ENCODE measurements around the gene FAM193A. TPM values are rescaled to one million over a fixed set of nuclear protein-coding genes. Genes with fewer than 3 reads are reported as not detected.
A peak's percentile ranks its signal among the peaks of the same experiment; 100 is the strongest.
"Not testable (repeated sequence)": the region's sequence is repeated elsewhere in the genome, so short reads cannot be mapped to it uniquely, and the experiment has no call there.

FAM193A gene
- total RNA-seq, 1 experiment from 2014 or later = 10.3 TPM

DNA sequence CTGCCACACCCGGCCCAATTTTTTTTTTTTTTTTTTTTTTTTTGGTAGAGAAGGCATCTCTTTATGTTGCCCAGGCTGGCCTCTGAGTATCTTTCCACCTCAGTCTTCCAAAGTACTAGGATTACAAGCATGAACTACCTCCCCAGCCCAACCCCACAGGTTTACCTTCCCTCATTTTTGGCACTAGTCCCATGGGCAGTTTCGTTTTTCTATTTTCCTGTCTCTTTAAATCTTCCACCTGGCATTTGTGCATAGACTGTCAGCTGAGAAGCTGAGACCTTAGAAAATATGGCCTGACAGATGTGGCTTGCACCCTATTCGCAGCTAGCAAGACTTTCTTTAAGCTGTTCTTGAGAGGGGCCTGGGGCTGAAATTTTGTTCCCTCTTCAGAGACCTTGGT, 191.8 kb downstream of the FAM193A start:
- DNase-seq (ENCODE audit: low spot score) = no peak

DNA sequence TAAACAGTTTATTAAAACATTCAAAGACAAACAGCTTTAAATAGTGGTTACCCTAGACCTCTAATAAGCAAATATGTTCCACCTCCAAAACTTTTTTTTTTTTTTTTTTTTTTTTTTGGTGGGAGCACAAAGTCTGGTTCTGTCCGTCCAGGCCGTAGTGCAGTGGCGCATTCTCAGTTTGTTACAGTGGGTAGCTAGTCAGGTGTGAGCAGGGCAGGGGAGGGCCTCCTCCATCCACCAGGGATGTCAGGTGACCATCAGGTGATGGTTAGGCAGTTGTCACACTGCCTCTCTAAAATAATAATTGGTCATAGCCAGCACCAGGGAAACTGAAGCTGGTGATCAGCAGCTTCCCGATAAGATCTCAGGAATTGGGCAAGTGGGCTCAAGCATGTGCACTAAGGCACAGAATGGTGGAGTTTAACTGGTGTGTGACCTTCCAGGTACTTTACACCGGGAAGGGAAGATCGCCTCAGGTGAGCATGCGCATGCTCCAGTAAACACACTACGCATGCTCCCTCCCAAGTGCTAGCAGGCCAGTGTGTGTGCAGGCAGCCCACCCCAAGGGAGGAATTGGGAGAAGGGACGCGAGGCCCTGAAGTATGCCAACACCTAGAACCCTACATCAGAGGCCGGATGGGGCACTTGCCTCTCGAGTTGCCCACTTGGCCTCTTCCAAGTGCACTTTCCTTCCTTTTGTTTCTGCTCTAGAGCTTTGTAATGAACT, 192.5 kb downstream of the FAM193A start:
- no peak for DNase-seq (ENCODE audit: low spot score)

DNA sequence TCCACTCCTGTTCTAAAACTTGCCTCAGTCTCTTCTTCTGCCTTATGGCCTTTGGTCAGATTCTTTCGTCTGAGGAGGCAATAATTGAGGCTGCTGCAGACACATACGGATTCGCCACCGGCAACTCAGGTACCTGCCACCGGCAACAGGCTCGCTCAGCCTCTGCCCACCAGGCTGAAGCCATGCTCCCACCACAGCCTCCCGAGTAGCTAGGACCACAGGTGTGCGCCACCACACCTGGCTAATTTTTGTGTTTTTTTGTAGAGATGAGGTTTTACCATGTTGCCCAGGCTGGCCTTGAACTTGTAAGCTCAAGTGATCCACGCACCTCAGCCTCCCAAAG, 193.1 kb downstream of the FAM193A start:
- no peak for DNase-seq (ENCODE audit: low spot score)

DNA sequence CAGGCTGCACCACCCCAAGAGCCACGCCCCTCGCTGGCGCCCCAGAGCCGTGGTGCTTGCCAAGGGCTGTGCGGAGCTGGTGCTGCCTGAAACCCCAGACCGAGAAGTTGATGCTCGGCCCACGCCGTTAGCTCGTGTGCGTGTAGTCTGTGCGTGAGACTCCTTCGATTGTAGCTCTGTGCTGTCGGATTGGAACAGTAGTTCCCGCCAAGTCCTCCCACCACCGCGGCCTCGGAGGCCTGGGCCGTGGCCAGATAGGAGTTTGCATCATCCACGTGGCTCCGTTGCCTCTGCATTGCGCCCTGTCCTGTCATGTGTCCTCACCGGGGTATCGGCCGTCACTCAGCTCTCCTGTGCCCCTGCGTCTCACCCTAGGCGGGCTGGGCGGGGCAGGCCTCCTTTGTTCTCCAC, 195.5 kb downstream of the FAM193A start:
- DNase-seq (ENCODE audit: low spot score) = no peak

DNA sequence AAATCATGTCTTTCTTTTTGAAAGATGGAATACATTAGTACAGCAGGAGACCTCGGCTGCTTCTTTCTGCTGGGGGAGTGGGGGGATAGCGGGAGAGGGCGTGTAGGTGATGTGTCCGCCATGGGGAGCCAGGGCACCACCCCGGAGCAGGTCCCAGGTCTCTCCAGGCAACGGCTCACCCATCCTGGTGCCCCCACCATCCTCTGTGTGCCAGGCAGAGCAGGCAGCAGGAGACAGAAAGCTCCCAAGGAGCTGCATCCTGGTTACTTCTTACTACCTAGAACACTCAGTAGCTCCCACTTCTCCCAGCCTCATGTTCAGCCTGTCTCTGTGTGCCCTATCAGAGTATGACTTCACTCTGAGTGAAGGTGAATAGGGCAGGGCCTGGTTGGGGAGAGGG, 196.1 kb downstream of the FAM193A start:
- no peak for DNase-seq (ENCODE audit: low spot score)

DNA sequence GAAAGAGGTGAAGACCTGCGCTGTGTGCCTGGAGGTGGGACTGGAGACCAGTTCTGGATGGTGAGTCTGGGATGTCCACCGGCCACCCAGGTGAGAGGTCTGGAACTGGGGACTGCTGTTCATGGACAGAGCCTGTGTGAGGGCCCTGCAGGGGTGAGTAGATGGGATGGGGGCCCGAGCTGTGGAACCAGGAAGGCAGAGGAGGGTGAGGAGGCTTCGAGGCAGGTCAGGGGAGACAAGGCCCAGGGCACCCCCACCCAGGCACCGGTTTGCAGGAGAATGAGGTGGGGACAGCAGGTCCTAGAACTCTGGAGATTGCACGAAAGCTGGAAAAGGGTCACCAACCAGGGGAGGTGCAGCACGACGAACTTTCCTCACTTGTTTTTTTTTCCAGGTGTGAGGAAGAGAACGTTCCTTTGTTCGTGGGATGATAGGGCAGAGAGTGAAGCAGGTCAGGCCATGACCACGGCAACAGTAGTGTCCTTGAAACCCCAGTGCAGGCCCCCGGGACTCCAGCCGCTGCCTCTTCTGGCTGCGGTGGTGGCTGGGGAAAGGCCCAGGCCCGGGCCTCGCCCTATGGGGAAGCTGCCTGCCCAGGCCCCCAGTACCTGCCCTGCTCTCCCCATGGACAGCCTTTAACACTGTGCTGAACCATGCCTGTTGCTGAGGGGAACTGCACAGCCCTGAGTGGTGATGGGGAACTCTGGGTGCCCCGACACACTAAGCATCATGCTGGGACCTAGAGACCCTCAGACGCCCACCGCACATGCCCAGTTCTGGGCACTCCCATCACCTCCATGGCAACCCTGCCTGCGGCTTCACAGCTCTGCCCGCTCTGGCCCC, 196.8 kb downstream of the FAM193A start:
- no peak for DNase-seq (ENCODE audit: low spot score)

DNA sequence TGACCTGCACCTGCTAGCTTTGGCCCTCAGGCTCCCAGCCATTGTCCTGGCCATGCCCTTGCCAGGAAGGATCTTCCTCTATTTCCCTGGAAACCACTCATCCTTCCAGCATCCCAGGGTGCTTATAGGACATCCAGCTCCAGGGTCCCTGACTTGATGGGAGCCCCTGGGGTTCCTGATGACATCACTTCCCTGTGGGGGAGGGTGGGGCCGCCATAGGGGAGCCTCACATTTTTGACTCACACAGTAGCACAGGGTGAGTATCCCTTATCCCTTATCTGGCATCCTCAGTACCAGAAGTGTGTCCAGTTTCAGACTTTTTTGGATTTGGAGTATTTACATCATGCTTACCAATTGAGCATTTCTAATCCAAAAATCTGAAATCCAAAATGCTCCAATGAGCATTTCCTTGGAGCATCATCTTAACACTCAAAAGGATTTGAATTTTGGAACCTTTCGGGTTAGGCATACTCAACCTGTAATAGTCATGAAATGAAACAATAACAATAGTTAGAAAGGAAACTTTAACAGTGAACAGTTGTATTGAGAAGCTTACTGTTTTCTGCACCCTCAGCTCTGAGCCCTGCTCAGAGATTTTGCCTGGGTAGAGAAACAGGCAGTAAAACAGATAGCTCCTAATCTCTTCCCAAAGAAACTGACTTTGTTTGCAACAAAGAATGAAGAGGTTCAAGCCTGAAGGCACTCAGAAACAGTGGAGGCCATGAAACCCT, 197.6 kb downstream of the FAM193A start:
- no peak for DNase-seq (ENCODE audit: low spot score)

DNA sequence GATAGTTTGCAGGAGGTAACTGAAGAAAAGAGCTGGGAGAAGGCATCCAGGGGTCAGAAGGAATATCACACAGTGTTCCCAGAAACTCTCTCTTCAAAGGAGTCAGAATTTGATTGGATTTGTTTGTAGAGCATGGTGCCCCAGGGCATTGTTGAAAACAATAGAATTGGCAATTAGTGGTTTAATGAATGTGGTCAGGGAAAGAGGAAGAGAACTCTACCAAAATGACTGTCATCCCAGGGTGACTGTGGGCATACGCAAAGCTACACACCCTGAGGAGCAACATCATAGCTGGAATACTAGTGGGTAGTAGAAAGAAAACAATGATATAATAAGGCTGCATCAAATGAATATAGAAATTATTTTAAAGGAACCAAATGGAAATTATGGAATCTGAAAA, 198.2 kb downstream of the FAM193A start:
- DNase-seq (ENCODE audit: low spot score) = no peak

DNA sequence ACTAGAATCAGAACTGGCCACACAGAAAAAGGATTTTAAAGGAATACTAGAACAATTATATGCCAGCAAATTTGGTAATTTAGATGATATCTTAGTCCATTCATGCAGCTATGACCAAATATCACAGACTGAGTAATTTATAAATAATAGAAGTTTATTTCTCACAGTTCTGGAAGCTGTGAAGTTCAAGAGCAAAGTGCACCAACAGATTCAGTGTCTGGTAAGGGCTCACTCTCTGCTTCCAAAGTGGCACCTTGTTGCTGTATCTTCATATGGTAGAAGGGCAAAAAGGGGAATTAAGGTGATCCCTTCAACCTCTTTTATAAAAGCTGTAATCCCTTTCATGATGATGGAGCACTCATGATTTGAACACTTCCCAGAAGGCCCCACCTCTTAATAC, 199.4 kb downstream of the FAM193A start:
- DNase-seq (ENCODE audit: low spot score) = no peak

DNA sequence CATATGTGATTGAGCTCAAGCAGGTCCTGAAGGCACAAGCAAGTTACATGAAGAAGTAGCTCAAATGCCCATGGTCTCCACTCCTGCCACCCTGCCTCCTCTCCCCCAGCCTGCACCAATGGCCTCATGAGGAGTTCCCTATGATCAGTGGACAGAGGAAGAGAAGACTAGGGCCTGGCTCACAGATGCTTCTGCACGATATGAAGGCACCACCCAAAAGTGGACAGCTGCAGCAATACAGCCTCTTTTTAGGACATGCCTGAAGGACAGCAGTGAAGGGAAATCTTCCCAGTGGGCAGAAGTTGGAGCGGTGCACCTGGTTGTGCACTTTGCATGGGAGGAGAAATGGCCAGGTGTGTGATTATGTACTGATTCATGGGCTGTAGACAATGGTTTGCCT, 201.8 kb downstream of the FAM193A start:
- not testable (repeated sequence) for DNase-seq (ENCODE audit: low spot score)

DNA sequence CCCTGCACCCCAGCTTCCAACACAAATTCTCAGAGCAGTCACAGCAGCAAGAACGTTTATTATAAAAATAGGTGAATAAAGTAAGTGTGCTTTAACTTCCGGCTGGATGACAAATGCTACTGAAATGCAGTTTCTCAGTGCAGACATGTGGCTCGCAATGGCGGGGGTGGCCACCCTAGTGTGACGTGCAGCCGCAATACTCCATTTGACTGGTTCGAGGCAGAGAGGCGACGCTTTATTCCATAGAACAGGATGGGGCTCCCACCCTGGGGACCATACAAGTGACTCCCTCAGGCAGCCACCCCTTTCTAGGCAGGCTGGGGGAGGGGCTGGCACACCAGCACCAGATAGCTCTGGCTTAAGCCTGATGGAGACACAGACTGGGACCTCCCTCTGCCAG, 205.2 kb downstream of the FAM193A start:
- peak; percentile 73 for DNase-seq (ENCODE audit: low spot score)

DNA sequence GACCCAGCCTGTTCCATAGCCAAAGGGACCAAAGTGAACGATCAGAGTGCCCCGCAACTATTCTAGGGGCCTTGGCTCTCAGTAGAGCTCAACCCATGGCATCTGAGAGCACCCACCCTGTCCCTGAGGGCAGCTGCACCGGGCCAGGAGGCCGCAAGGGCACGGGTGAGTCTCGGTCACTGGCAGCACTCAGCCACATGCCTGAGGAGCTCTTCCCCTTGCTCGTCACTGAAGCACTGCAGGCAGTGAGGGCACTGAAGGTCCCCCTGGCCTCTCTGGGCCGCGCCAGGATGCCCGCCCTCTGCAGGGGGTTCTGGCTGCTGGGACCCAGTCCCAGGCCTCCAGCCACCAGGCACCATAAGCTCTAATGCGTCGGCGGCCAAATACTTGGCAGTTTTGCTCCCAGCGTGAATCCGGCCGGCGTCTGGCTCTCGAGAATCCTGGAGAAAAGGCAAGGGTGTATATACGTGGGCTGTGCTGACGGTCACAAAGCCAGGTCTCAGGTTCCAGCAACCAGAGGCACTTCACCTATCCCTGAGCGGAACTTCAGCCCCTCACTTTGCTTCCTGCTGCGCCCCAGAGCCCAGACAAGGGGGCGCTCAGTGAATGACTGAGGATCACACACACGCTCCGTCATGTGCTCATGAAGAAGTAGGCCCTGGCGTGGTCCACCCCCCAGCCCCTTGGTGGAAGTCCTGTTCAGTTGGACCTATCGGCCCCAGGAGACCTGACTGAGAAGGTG, 205.8 kb downstream of the FAM193A start:
- no peak for DNase-seq (ENCODE audit: low spot score)

DNA sequence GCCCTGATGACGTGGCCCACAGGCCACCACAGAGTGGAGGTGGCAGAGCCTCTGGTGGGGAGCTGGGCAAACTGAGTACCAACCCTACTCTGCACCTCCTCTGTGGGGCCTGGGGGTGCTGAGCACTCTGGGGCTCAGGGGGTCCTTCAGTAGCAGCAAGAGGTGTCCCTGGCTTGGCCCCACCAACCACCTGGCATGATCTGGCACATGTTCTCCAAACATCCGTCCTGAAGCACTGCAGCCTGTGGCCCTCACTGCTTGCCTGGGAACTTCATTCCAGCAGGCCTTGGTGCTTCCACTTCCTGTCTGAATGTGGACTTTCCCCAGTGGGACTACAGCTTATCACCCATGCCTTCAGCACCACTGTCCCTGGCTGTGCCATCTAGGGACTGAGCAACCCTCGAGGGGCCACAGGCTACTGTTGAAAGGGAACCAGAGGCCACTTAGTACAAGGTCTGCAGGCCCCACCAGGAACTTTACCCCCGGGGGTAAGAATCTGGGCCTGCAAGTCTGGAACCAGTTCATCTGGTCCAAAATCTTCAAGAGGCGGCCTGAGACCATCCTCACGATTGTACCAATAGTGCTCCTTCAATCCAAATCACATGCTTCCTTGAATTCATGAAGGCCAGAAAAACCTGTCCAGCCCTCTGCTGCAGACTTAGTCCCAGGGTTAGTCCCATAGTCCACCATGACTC, 206.5 kb downstream of the FAM193A start:
- no peak for DNase-seq (ENCODE audit: low spot score)

DNA sequence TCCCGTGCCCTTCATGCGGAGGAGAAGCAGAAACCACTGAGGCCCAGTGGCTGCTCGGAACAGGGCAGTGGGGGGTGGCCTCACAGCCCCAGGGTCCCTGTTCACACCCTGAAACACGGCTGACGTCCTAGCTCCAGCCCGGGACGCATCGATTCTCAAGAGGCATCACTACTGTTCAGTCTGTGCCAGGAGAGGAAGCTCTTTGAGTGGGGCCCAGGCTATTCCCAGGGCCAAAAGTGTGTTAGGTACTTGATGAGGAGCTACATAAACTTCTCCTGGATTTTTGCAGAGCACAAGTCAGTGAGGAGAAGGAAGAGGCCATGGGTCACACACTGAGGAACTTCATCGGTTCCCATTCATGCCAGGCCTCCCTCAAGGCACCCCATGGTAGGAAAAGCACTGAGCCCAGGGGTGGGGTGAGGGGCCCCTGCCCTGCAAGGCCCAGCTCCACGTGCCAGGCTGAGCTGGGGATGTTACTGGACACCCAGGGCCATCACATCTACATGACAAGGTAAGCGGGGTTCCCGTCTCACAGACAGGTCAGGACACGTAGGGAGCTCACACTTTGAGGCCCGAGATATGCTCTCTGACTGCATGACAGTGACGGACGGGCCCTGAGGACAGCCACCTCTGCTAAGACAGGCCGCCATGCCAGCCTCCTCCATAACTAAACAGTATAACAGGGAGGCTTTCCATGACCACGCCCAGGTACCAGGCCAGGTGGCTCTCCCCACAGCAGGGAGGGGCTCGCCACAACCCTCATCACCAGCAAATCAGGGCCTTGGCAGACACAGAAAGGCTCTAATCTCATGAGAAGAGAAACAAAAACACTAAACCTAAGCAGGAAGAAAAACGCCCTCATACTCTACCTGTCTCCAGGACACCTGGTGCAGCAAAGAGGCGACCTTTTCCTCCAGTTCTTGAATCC, 207.3 kb downstream of the FAM193A start:
- no peak for DNase-seq (ENCODE audit: low spot score)

DNA sequence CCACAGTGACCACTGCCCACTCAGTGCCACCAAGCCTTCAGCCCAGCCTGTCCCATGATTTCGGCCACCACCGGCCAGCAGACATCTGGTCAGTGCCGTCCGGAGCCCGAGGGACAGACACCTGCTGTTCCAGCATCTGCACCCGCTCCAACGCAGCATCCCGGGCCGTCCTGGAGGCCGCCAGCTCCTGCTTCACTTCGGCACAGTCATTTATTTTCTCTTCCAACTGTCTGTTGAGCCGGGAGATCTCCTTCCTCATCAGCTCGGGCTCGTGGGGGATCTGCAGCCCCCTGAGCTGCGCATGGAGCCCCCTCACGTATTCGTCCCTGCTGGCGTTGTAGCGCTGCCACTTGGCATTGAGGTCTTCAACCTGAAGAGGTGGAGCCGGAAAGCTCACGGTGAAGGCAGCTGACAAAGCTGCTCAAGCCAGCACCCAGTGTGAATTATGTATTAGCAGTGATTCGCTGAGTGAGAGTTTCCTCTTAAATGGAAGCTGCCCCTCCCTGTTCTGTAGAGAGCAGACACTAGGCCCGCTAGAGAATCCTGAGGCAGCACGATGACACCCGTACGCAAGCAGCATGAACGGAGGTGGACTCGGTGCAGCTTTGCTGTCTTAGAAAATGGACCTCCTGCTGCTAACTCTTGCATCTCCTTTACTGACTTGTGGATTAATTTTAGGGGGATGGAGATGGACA, 208.3 kb downstream of the FAM193A start:
- no peak for DNase-seq (ENCODE audit: low spot score)

DNA sequence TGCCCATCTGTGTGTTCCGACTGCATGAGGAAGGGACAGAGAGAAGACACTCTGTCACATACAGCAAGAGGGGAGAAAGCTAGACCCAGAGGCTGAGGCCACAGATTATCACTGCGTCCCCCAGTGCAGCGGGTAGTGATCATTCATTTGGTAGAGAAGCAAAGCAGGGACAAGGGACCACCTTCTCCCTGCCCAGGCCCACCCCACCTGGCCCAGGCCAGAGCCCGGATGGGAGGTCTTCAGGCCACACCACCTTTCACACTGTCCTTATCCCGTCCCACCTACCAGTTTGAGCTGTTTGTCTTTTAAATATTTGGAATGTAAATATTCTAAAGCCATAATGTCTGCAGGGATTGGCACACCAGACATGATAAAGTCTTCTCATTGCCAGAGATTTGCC, 209.1 kb downstream of the FAM193A start:
- no peak for DNase-seq (ENCODE audit: low spot score)

DNA sequence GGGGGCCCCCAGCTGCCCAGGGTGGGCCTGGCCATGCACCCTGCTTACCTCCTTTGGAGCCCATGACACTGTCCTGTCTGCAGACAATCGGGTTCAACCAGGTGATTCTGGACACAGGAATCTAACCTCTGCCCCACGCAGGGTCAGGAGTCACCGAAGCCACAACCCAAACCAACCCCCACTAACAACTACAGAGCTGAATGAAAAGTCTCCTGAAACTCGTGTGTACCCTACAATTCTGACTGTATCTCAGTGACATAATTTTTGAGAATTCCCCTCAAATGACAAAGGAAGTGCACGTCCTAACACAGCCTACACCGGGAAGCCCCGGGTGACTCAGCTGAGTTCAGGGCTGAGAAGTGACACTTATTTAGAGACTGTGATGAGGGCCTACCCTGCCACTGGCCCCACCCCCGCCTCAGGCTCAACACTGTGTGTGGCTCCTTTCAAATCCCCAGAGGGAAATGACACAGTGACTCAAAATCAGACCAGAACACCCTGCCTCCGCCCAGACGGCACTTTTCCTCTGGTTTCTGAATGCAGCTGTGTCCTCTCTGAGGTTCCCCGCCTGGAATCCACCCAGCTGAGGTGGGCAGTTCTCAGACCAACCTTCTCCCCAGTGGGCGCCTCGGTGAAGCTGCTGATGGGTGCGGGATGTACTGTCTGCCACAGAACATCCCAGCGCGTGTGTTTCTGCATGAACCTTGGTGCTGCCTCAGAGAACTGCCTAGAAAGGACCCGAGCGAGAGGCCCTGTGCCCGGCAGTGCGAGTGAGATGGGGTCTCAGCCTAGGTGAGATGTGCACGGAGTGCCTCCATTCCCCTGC, 209.7 kb downstream of the FAM193A start:
- DNase-seq (ENCODE audit: low spot score) = peak; percentile 92

DNA sequence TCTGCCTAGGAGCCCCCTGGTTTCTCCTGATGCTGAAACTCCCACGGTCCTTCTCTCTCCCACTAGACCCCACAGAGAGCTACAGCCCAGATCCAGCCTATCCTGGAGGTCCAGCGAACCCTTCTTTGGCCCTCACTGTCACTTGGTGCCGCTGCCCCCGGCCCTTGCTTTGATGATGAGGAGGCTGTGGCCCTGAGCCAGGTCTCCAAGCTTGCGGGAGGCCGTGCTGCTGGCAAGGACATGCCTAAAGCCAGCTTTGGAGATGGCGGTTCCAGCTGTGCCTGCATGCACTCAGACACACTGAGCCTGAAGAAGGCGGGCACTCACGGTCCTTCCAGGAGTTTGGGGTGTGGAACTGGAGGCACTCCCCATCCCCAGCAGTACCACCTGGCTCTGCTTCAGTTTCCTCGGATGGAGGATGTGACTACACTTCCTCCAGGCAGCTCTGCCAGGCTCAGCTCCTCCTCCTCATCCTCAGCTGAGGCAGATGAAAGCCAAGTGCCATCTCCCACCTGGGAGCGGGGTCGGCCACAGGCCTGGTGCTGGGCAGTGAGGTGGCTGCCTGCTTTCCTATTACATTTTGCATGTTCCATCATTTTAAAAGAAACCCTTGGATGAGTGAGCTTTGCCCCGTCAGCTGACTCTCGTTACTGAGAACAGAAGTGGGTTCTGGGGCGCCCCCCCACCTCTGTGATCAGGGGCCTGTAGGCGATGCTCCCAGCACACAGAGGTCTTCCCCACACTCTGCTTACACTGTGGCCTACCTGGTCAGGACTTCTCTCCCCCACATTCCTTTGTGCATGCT, 210.6 kb downstream of the FAM193A start:
- peak; percentile 59 for DNase-seq (ENCODE audit: low spot score)

All from A172 (cell line).